Mucosa of rectum (tissue), 2 donors: Measurements from ENCODE around the gene SSTR5.

ENCODE experiments used
- H3K27ac ChIP-seq, 2 donors: one replicate each; pipeline ENCODE4 v1.7.0; 2013; ENCODE audit warnings: inconsistent platforms in 2 of 2, low read depth in 2 of 2, low read length in 2 of 2
- H3K27me3 ChIP-seq, 2 donors: one replicate each; pipeline ENCODE4 v1.7.0; 2013; ENCODE audit warnings: low read length in 2 of 2; ENCODE audit not compliant: control insufficient read depth in 2 of 2, insufficient read depth in 2 of 2
- H3K36me3 ChIP-seq, 2 donors: one replicate each; pipeline ENCODE4 v1.7.0; 2013; ENCODE audit warnings: low read length in 2 of 2; ENCODE audit not compliant: control insufficient read depth in 2 of 2, insufficient read depth in 2 of 2
- H3K4me1 ChIP-seq, 2 donors: one replicate each; pipeline ENCODE4 v1.7.0; 2013; ENCODE audit warnings: low read length in 2 of 2, mild to moderate bottlenecking in 1 of 2; ENCODE audit not compliant: control insufficient read depth in 2 of 2, insufficient read depth in 2 of 2
- H3K4me3 ChIP-seq, 2 donors: one replicate each; pipeline ENCODE4 v1.7.0; 2013; ENCODE audit warnings: low read length in 2 of 2
- H3K9ac ChIP-seq, 2 donors: one replicate each; pipeline ENCODE4 v1.7.0; 2013; ENCODE audit warnings: low read length in 2 of 2, low read depth in 1 of 2, mild to moderate bottlenecking in 1 of 2
- H3K9me3 ChIP-seq, 2 donors: one replicate each; pipeline ENCODE4 v1.7.0; 2013; ENCODE audit warnings: low read length in 2 of 2; ENCODE audit not compliant: control insufficient read depth in 2 of 2
- donor health status: healthy.
- donor health status: Normal muscosa, but diverticular disease.

The SSTR5 gene

GRCh38 chr16:1120577-1120941, 48.0 kb downstream of the SSTR5 start:
- Histone ChIP-seq H3K27me3 (no peaks in the 10 kb centered on the region), H3K27ac (no peak overlapping the region), H3K4me3 (no peak overlapping the region), H3K9ac (no peak overlapping the region), H3K36me3 (no peaks in the 10 kb centered on the region), H3K9me3 (no peaks in the 10 kb centered on the region), H3K4me1 (no peaks in the 10 kb centered on the region)

DNA sequence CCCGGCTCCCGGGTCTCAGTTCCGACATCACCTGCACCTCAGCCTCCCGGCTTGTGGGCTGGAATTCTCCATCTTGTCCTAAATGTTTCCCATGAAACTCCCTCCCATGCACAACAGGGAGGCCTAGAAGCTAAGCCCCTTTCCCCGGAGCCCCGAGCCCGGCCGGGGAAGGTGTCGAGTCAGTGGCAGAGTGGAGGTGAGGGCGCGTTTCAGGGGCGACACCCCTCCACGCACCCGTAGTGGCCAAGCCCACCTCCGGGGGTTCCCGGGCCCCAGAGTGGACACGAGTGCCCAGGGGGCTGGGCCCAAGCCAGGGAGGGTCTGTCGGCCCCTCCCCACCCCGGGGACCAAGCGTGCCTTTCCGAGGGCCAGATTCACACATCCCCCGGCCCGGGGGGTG, 48.5 kb downstream of the SSTR5 start:
- no peak overlapping the region for H3K9ac ChIP-seq
- no peaks in the 10 kb centered on the region for H3K27me3 ChIP-seq
- no peaks in the 10 kb centered on the region for H3K4me1 ChIP-seq
- H3K4me3 ChIP-seq, result no peak overlapping the region
- H3K36me3 ChIP-seq, result no peaks in the 10 kb centered on the region
- no peak overlapping the region for H3K27ac ChIP-seq
- no peaks in the 10 kb centered on the region for H3K9me3 ChIP-seq

GRCh38 chr16:1121601-1122397, 49.3 kb downstream of the SSTR5 start:
- H3K9me3 ChIP-seq, result no peaks in the 10 kb centered on the region
- no peak overlapping the region for H3K9ac ChIP-seq
- no peak overlapping the region for H3K27ac ChIP-seq
- no peaks in the 10 kb centered on the region for H3K4me1 ChIP-seq
- no peak overlapping the region for H3K4me3 ChIP-seq
- no peaks in the 10 kb centered on the region for H3K36me3 ChIP-seq
- no peaks in the 10 kb centered on the region for H3K27me3 ChIP-seq

- H3K9me3 ChIP-seq, result no peaks in the 10 kb centered on the region
- no peak overlapping the region for H3K4me3 ChIP-seq
- no peaks in the 10 kb centered on the region for H3K27me3 ChIP-seq
- no peaks in the 10 kb centered on the region for H3K4me1 ChIP-seq
- H3K36me3 ChIP-seq, result no peaks in the 10 kb centered on the region
- H3K27ac ChIP-seq, result no peak overlapping the region
- H3K9ac ChIP-seq, result no peak overlapping the region
Measured at GRCh38 chr16:1122398-1122765, 49.8 kb downstream of the SSTR5 start.

DNA sequence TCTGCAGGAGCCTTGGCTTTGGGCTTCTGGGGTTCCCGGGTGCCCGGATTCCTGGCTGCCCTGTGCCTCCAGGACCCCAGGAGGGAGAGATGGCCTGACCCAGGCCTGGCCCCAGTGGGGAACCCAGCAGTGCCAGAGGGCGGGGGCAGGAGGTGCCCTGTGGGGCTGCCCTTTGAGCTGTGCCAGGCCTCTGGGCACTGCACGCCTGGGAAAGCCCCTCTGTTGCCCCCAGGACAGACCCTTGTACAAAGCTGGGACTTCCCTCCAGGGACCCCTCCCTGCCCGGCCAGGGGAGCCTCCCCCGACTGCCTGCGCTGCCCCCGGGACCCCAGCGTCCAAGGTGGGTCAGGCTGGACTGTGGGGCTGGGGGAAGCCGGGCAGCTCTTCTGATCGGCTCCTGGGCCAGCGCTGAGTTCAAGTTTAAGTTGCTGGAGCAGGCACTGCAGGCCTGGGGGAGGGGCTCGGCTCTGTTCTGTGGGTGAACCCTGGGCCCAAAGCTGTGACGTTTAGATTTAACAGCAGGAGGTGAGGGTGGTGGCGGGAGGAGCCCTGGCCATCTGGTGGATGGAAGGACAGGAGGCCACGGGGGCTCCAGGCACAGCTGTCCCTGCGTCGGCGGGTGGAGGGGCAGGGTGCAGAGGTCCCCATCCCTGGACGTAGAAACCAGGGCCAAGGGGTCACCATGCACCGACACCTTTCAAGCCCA, 51.1 kb downstream of the SSTR5 start:
- H3K36me3 ChIP-seq, result no peaks in the 10 kb centered on the region
- H3K4me1 ChIP-seq, result no peaks in the 10 kb centered on the region
- no peaks in the 10 kb centered on the region for H3K9me3 ChIP-seq
- H3K4me3 ChIP-seq, result no peak overlapping the region
- no peaks in the 10 kb centered on the region for H3K27me3 ChIP-seq
- no peak overlapping the region for H3K9ac ChIP-seq
- H3K27ac ChIP-seq, result no peak overlapping the region

GRCh38 chr16:1124291-1124690, 51.7 kb downstream of the SSTR5 start:
- Histone ChIP-seq H3K27ac (no peak overlapping the region), H3K4me3 (no peak overlapping the region), H3K9ac (no peak overlapping the region), H3K4me1 (no peaks in the 10 kb centered on the region), H3K36me3 (no peaks in the 10 kb centered on the region), H3K27me3 (no peaks in the 10 kb centered on the region), H3K9me3 (no peaks in the 10 kb centered on the region)

DNA sequence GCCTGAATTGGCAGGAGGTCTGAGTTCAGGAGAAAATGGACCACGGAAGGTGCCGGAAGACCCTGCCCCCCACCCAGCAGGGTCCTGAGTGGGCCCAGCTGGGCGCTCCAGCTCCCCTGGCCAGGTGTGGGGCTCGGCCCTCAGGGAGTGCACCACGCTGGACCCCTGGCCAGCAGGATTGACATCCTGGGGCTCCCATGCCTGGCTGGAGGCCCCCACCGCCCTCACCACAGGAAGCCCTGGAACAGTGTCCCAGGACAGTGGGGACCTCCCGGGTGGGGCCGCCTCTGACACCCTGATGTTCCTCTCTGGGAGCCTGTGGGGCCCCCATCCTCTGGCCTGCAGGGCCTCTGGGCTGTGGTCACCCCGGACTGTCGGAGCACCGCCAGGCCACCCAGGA, 52.2 kb downstream of the SSTR5 start:
- no peak overlapping the region for H3K9ac ChIP-seq
- H3K9me3 ChIP-seq, result no peaks in the 10 kb centered on the region
- no peak overlapping the region for H3K4me3 ChIP-seq

DNA sequence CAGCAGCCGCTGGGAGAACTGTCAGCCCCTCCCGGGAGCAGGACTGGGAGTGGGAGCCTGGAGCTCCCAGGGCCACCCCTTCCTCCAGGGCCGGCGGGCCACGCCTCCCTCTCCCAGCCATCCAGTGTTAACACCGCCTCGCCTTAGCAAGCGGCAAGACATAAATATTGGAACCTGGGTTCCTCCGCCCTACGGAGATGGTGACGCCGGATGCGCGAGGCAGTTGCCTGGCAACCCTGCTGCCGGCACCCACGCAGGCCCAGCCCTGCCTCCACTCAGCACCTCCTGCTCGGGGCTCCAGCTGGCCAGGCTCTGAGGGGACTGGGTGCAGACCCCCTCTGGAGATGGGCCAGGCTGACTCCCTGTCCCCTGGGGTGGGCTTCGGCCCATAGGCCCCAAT, 52.9 kb downstream of the SSTR5 start:
- Histone ChIP-seq H3K4me3 (no peak overlapping the region), H3K36me3 (no peaks in the 10 kb centered on the region), H3K27me3 (no peaks in the 10 kb centered on the region), H3K27ac (no peak overlapping the region), H3K4me1 (no peaks in the 10 kb centered on the region), H3K9me3 (no peaks in the 10 kb centered on the region), H3K9ac (no peak overlapping the region)

More for the DNA sequence above, 52.2 kb downstream of the SSTR5 start:
- Histone ChIP-seq H3K4me1 (no peaks in the 10 kb centered on the region), H3K27me3 (no peaks in the 10 kb centered on the region), H3K36me3 (no peaks in the 10 kb centered on the region), H3K27ac (no peak overlapping the region)

DNA sequence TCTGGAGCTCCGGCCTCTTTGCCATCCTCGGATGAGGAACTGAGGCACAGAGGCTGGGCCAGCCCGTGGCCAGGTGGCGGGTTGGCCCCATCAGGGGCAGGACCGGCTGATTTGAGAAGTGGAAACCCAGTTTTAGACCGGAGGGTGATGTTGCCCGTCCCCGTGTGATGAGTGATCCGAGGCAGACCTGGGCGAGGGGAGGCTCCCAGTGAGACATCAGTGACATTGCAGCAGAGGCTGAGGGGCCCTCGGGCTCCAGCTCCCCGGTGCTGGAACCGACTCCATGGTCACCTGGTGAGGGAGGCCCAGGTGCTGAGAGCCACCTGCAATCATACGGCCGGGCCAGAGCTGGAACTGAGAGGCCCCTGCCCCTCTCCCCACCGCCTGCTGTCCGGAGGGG, 53.5 kb downstream of the SSTR5 start:
- no peak overlapping the region for H3K27ac ChIP-seq

DNA sequence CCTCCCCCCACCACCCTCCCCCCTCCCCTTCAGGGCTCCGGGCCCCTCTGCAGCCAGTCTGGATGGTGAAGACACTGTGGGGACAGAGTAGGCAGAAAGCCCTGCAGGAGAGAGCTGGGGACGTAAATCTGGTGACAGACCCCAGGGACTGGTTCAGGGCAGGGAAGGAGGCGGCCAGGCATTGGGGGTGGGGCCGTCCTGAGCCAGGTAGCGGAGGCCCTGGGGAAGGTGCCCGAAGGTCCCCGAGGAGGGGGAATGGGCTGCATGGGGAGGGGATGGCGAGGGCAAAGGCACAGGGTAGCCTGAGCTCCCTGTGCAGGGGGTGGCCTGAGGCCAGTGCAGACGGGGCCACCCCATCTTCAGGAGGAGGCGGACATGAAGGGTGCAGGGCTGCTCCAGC, 54.0 kb downstream of the SSTR5 start:
- no peaks in the 10 kb centered on the region for H3K4me1 ChIP-seq
- no peaks in the 10 kb centered on the region for H3K9me3 ChIP-seq
- no peak overlapping the region for H3K27ac ChIP-seq
- no peaks in the 10 kb centered on the region for H3K36me3 ChIP-seq
- no peaks in the 10 kb centered on the region for H3K27me3 ChIP-seq
- no peak overlapping the region for H3K9ac ChIP-seq
- no peak overlapping the region for H3K4me3 ChIP-seq

More for the DNA sequence above, 53.5 kb downstream of the SSTR5 start:
- Histone ChIP-seq H3K27me3 (no peaks in the 10 kb centered on the region), H3K4me1 (no peaks in the 10 kb centered on the region), H3K4me3 (no peak overlapping the region), H3K9me3 (no peaks in the 10 kb centered on the region), H3K36me3 (no peaks in the 10 kb centered on the region), H3K9ac (no peak overlapping the region)
